ENCODE results near the gene ASCC2.

- no peak for TF ChIP-seq CTCF (conservative IDR thresholded peaks at IDR 0.05; ENCODE audit: low read depth, low read length)
- TF ChIP-seq POLR2A (IDR thresholded peaks at IDR 0.05; ENCODE audit: low read depth, low read length) = no peak
- no peak for TF ChIP-seq RAD21 (IDR thresholded peaks at IDR 0.05; ENCODE audit: low read length)
- no peak for TF ChIP-seq MAFK (IDR thresholded peaks at IDR 0.05; ENCODE audit: low read depth, low read length)
- no peak for TF ChIP-seq CEBPB (IDR thresholded peaks at IDR 0.05; ENCODE audit: low read depth, low read length)
These were observed 79.9 kb downstream of the ASCC2 start for GRCh38 chr22:29758068-29758622.

All from IMR-90 (cell line).